ENCODE data around the gene ATF5. TPM values are rescaled to one million over a fixed set of nuclear protein-coding genes. Genes with fewer than 3 reads are reported as not detected.
A peak's percentile ranks its signal among the peaks of the same experiment; 100 is the strongest.

ATF5 gene
- polyA plus RNA-seq, 2 donors: 15.5 to 24.3 TPM

DNA sequence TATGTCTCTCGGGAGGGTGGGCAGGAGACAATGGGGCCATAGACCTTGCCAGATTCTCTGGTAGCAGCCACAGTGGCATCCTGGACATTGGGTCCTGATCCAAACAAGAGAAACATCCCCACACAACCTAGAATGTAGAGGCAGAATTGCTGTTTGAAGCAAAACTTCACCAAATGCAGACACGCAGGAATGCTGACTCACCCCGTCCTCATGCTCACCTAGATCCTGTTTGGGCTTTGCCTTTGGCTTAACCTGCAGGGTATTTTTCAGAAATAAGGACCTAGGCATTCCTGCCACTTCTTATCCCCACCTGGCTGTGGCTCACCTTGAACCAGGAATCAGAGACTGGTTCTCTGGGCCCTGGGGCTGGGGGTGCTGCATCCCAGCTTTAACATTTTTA is 44.2 kb upstream of the ATF5 start:
- Histone ChIP-seq H3K36me3 (ENCODE audit: control insufficient read depth in 2 of 2, insufficient read depth in 2 of 2, low read length in 1 of 2) (peaks cover 30 to 61% of the 10 kb centered on the region in 2 donors), H3K4me3 (ENCODE audit: low read depth in 1 of 2, low read length in 2 of 2) (no peak overlapping the region), H3K27ac (ENCODE audit: low read depth in 2 of 2, low read length in 1 of 2) (no peak overlapping the region), H3K4me1 (ENCODE audit: control insufficient read depth in 2 of 2, insufficient read depth in 2 of 2, low read length in 1 of 2) (peaks cover 0 to under 1% of the 10 kb centered on the region in 2 donors), H3K27me3 (ENCODE audit: control insufficient read depth in 1 of 2, insufficient read depth in 2 of 2, low read length in 2 of 2) (no peaks in the 10 kb centered on the region), H3K9me3 (ENCODE audit: control insufficient read depth in 2 of 2, insufficient read depth in 1 of 2, low read depth in 1 of 2, low read length in 1 of 2) (no peaks in the 10 kb centered on the region)
- 77 to 92% methylated on average over 3 of the region's 3 CpGs for WGBS, 2 donors

DNA sequence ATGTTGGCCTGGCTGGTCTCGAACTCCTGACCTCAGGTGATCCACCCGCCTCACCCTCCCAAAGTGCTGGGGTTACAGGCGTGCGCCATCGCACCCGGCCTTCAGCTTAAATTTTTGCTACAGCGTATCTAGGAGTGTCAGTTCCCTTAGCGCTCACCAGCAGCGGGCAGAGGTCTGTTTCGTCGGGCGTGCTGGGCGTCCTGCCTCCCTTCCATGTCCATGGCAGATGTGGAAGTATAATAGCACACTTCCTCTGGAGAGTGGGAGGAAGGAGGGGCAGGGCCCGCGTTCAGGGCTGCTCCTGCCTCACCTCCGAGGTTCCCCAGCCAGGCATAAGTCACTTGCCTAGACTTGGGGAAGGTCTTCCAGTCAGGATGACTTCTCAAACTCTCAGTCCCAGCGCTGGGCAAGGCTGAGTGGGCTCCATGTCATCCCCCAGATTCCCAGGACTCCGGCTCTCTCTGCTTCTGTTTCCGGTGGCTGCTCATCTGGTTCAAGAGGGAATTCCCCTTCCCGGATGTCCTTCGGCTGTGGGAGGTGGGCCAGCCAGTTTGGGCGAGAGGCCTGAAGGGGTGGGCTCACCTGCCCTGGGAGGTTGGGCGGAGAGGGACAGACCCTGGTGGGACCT is 41.9 kb upstream of the ATF5 start:
- Histone ChIP-seq H3K4me1 (ENCODE audit: control insufficient read depth in 2 of 2, insufficient read depth in 2 of 2, low read length in 1 of 2) (peaks cover 0 to 6% of the 10 kb centered on the region in 2 donors), H3K27ac (ENCODE audit: low read depth in 2 of 2, low read length in 1 of 2) (no peak overlapping the region), H3K36me3 (ENCODE audit: control insufficient read depth in 2 of 2, insufficient read depth in 2 of 2, low read length in 1 of 2) (peaks cover 25 to 41% of the 10 kb centered on the region in 2 donors), H3K9me3 (ENCODE audit: control insufficient read depth in 2 of 2, insufficient read depth in 1 of 2, low read depth in 1 of 2, low read length in 1 of 2) (no peaks in the 10 kb centered on the region), H3K4me3 (ENCODE audit: low read depth in 1 of 2, low read length in 2 of 2) (no peak overlapping the region), H3K27me3 (ENCODE audit: control insufficient read depth in 1 of 2, insufficient read depth in 2 of 2, low read length in 2 of 2) (no peaks in the 10 kb centered on the region)
- 66 to 73% methylated on average over 23 of the region's 23 CpGs for WGBS, 2 donors

DNA sequence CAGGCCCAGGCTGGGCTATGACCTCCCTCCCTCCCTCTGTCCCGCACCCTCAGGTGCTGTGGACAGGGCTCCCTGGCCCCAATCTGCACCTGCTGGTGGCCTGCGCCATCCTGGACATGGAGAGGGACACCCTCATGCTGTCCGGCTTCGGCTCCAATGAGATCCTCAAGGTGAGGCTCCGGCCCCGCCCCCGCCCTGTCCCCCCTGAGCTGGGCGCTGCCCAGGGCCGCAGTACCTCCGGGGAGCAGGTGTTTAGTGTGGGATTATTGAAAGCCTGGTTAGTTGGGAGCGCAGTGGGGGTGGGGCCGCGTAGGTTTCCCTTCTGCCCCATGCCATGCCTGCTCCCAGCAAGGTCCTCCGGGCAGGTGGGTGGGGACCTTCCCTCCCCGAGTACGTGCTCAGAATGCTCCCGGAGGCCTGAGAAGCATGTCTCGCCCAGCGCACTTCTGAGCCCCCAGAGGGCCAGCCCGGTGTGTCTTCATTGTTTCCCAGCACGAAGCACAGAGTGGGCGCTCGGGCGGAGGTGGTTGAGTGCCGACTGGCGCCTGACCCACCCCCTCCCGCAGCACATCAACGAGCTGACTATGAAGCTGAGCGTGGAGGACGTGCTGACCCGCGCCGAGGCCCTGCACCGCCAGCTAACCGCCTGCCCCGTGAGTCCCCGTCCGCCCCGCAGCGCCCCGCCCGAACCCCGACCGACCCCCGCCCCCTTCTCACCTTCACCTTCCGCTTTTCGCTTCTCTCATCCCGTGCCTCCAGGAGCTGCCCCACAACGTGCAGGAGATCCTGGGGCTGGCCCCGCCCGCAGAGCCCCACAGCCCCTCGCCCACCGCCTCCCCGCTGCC is 41.1 kb upstream of the ATF5 start:
- Histone ChIP-seq H3K36me3 (ENCODE audit: control insufficient read depth in 2 of 2, insufficient read depth in 2 of 2, low read length in 1 of 2) (peaks cover 18 to 34% of the 10 kb centered on the region in 2 donors), H3K27ac (ENCODE audit: low read depth in 2 of 2, low read length in 1 of 2) (no peak overlapping the region), H3K27me3 (ENCODE audit: control insufficient read depth in 1 of 2, insufficient read depth in 2 of 2, low read length in 2 of 2) (no peaks in the 10 kb centered on the region)

DNA sequence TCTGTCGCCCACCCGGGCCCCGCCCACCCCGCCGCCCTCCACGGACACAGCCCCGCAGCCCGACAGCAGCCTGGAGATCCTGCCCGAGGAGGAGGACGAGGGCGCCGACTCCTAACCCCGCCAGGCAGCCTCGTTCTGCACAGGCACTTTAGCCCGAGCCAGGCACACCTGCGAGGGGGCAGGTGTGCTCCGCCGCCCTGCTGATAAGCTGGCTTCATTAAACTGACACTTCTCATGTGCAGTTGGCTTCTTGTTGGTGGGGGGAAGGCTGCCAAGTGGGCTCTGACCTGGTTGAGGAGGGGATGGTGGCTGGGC is 40.5 kb upstream of the ATF5 start:
- no peaks in the 10 kb centered on the region for H3K27me3 ChIP-seq (ENCODE audit: control insufficient read depth in 1 of 2, insufficient read depth in 2 of 2, low read length in 2 of 2)
- 56 to 89% methylated on average over 18 of the region's 18 CpGs for WGBS, 2 donors
- H3K4me1 ChIP-seq (ENCODE audit: control insufficient read depth in 2 of 2, insufficient read depth in 2 of 2, low read length in 1 of 2): peaks cover 0 to 6% of the 10 kb centered on the region in 2 donors
- H3K4me3 ChIP-seq (ENCODE audit: low read depth in 1 of 2, low read length in 2 of 2): no peak overlapping the region
- H3K36me3 ChIP-seq (ENCODE audit: control insufficient read depth in 2 of 2, insufficient read depth in 2 of 2, low read length in 1 of 2): peaks cover 13 to 28% of the 10 kb centered on the region in 2 donors
- H3K9me3 ChIP-seq (ENCODE audit: control insufficient read depth in 2 of 2, insufficient read depth in 1 of 2, low read depth in 1 of 2, low read length in 1 of 2): no peaks in the 10 kb centered on the region
- H3K27ac ChIP-seq (ENCODE audit: low read depth in 2 of 2, low read length in 1 of 2): no peak overlapping the region

More for the DNA sequence above, 41.1 kb upstream of the ATF5 start:
- Histone ChIP-seq H3K4me3 (ENCODE audit: low read depth in 1 of 2, low read length in 2 of 2) (no peak overlapping the region), H3K9me3 (ENCODE audit: control insufficient read depth in 2 of 2, insufficient read depth in 1 of 2, low read depth in 1 of 2, low read length in 1 of 2) (no peaks in the 10 kb centered on the region), H3K4me1 (ENCODE audit: control insufficient read depth in 2 of 2, insufficient read depth in 2 of 2, low read length in 1 of 2) (peaks cover 0 to 6% of the 10 kb centered on the region in 2 donors)
- 65 to 88% methylated on average over 45 to 54 of the region's 54 CpGs for WGBS, 2 donors

DNA sequence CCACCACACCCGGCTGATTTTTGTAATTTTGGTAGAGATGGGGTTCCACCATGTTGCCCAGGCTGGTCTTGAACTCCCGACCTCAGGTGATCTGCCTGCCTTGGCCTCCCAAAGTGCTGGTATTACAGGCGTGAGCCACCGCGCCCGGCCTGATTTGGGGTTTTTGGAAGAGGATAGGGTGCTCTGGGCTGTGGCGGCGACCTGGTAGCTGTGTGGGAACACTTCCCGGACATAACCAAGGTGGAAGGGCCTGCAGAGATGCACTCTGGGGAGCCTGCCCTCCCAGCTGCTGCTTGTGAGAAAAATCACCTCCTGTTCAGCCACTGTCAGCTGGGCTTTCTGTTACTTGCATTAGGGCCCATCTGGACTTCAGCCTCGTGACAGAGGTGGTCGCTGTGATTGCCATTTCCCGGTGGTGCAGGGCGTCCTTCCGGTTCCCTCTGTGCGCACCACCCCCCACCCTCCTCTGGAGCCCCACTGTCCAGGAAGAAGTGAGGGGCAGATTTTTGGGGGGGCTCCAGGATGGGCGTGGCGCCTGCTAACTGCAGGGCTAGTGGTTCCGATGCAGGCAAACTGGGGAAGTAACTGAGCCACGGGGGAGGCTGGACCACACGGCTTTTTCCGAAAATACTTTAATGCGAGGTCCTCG is 39.8 kb upstream of the ATF5 start:
- Histone ChIP-seq H3K4me1 (ENCODE audit: control insufficient read depth in 2 of 2, insufficient read depth in 2 of 2, low read length in 1 of 2) (peaks cover 0 to 6% of the 10 kb centered on the region in 2 donors), H3K27ac (ENCODE audit: low read depth in 2 of 2, low read length in 1 of 2) (no peak overlapping the region), H3K27me3 (ENCODE audit: control insufficient read depth in 1 of 2, insufficient read depth in 2 of 2, low read length in 2 of 2) (no peaks in the 10 kb centered on the region), H3K36me3 (ENCODE audit: control insufficient read depth in 2 of 2, insufficient read depth in 2 of 2, low read length in 1 of 2) (peaks cover 6 to 21% of the 10 kb centered on the region in 2 donors), H3K4me3 (ENCODE audit: low read depth in 1 of 2, low read length in 2 of 2) (no peak overlapping the region), H3K9me3 (ENCODE audit: control insufficient read depth in 2 of 2, insufficient read depth in 1 of 2, low read depth in 1 of 2, low read length in 1 of 2) (no peaks in the 10 kb centered on the region)
- 92 to 93% methylated on average over 23 of the region's 23 CpGs for WGBS, 2 donors

DNA sequence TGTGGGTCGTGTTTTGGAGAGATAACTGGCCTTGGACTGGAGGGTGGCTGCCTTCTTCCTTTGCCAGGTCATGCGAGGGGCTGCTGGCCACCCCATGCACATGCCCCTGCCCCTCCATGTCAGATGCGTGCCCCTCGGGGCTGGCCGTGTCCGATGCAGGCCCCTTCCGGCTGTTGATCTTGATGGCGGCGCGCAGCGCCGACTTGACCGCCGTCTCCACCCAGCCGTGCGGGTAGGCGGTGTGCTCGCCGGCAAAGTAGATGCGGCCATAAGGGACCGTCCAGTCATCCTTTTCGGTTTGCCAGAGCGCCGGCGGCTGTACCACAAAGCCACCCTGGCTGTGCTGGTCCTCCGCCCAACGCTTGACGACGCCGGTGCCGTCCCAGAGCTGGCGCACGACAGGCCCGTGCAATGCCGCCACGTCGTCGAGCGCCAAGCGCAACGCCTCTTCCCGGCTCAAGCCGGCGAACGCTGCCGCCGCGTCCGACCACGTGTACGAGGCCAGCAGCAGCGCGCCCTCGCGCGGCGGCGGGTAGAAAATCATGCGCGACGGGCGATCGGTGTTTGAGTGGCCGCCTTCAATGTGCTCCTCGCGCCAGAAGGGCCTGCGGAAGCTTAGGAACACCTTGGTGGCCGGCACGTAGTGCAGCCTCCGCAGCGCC is 39.2 kb upstream of the ATF5 start:
- peak overlapping the region; percentile 17 to 35 for H3K4me3 ChIP-seq (ENCODE audit: low read depth in 1 of 2, low read length in 2 of 2)
- peaks cover 0 to 14% of the 10 kb centered on the region in 2 donors for H3K36me3 ChIP-seq (ENCODE audit: control insufficient read depth in 2 of 2, insufficient read depth in 2 of 2, low read length in 1 of 2)
- peak overlapping the region in 1 of 2 donors; percentile 20 for H3K27ac ChIP-seq (ENCODE audit: low read depth in 2 of 2, low read length in 1 of 2)

DNA sequence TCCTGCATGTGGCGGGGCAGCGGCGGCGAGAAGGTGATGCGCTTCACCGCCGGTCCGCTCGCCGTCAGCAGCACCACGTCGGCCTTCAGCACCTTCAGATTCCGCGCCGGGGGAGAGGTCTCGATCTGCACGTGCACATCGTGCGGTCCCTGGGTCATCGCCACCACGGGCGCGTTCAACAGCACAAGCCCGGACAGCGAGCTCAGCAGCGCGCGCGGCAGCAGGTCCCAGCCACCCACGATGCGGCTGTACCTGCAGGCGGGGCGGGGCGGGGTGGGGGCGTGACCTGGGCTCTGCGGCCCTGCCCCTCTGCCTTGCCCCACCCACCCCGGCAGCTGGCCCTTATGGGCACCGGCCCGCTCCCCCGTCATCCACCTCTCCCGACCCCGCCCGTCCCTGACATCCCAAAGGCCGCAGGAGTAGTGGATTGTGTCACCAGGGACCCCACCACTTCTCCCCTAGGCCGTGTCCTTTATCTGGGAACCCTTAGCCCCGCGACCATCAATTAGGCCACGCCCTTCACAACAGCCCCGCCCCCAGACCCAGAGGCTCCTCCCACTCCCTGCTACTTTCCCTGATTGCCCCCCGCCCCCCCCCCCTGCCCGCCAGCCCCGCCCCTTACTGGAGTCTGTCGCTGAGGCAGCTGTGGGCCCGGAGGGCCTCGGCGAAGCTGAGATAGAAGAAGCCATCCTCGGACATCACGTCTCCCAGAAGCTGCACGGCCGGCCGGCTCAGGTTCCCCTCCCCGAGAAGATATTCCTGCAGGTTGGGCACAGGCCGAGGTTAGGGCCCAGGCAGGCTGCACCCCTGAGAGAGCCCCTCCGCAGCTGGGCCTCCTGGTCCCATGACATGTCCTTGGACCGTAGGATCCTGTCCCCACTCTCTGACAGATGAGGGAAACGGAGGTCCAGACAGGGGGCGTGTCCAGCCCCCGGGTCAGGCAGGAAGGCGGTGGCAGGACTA is 38.4 kb upstream of the ATF5 start:
- Histone ChIP-seq H3K27ac (ENCODE audit: low read depth in 2 of 2, low read length in 1 of 2) (peak overlapping the region in 1 of 2 donors; percentile 20), H3K27me3 (ENCODE audit: control insufficient read depth in 1 of 2, insufficient read depth in 2 of 2, low read length in 2 of 2) (no peaks in the 10 kb centered on the region), H3K36me3 (ENCODE audit: control insufficient read depth in 2 of 2, insufficient read depth in 2 of 2, low read length in 1 of 2) (peaks cover 0 to 12% of the 10 kb centered on the region in 2 donors), H3K4me3 (ENCODE audit: low read depth in 1 of 2, low read length in 2 of 2) (peak overlapping the region; percentile 17 to 35), H3K9me3 (ENCODE audit: control insufficient read depth in 2 of 2, insufficient read depth in 1 of 2, low read depth in 1 of 2, low read length in 1 of 2) (peaks cover 0 to under 1% of the 10 kb centered on the region in 2 donors), H3K4me1 (ENCODE audit: control insufficient read depth in 2 of 2, insufficient read depth in 2 of 2, low read length in 1 of 2) (peaks cover 0 to 6% of the 10 kb centered on the region in 2 donors)
- WGBS, 2 donors: 13 to 14% methylated on average over 65 to 68 of the region's 69 CpGs

More for the DNA sequence above, 39.2 kb upstream of the ATF5 start:
- Histone ChIP-seq H3K9me3 (ENCODE audit: control insufficient read depth in 2 of 2, insufficient read depth in 1 of 2, low read depth in 1 of 2, low read length in 1 of 2) (no peaks in the 10 kb centered on the region), H3K4me1 (ENCODE audit: control insufficient read depth in 2 of 2, insufficient read depth in 2 of 2, low read length in 1 of 2) (peaks cover 0 to 6% of the 10 kb centered on the region in 2 donors), H3K27me3 (ENCODE audit: control insufficient read depth in 1 of 2, insufficient read depth in 2 of 2, low read length in 2 of 2) (no peaks in the 10 kb centered on the region)
- 22 to 28% methylated on average over 69 to 71 of the region's 71 CpGs for WGBS, 2 donors

DNA sequence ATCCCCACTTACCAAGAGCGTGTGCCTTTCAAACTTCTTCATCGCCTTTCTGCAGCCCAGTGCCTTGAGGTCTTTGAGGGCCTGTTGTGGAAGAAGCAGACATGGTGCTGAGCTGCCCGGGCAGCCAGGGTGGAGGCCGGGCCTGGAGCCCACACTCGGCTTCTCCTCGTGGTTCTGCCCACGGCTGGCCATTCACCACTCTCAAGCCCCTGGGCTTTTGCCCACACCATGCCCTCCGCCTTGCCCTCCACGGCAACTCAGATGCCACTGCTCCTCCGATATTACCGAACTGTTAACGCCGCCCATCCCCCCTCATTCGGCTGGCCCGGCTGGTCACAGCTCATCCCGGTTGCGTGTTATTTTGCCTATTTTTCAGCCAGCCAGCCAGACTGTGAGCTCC is 37.6 kb upstream of the ATF5 start:
- Histone ChIP-seq H3K4me3 (ENCODE audit: low read depth in 1 of 2, low read length in 2 of 2) (no peak overlapping the region), H3K27me3 (ENCODE audit: control insufficient read depth in 1 of 2, insufficient read depth in 2 of 2, low read length in 2 of 2) (no peaks in the 10 kb centered on the region), H3K4me1 (ENCODE audit: control insufficient read depth in 2 of 2, insufficient read depth in 2 of 2, low read length in 1 of 2) (peaks cover 0 to 6% of the 10 kb centered on the region in 2 donors), H3K27ac (ENCODE audit: low read depth in 2 of 2, low read length in 1 of 2) (no peak overlapping the region), H3K36me3 (ENCODE audit: control insufficient read depth in 2 of 2, insufficient read depth in 2 of 2, low read length in 1 of 2) (peaks cover 0 to 11% of the 10 kb centered on the region in 2 donors), H3K9me3 (ENCODE audit: control insufficient read depth in 2 of 2, insufficient read depth in 1 of 2, low read depth in 1 of 2, low read length in 1 of 2) (peaks cover 0 to 2% of the 10 kb centered on the region in 2 donors)
- WGBS, 2 donors: 83 to 85% methylated on average over 17 of the region's 17 CpGs
